GM21423 (cell line): Measurements from ENCODE around the gene PKHD1.

Experiments
- ATAC-seq: cut with Tn5 transposase; IDR thresholded peaks from one replicate; pipeline ENCODE4 v1.9.1; 2021; ENCODE audit warnings: mild to moderate bottlenecking, moderate library complexity; ENCODE audit not compliant: unreplicated experiment

PKHD1 gene

DNA sequence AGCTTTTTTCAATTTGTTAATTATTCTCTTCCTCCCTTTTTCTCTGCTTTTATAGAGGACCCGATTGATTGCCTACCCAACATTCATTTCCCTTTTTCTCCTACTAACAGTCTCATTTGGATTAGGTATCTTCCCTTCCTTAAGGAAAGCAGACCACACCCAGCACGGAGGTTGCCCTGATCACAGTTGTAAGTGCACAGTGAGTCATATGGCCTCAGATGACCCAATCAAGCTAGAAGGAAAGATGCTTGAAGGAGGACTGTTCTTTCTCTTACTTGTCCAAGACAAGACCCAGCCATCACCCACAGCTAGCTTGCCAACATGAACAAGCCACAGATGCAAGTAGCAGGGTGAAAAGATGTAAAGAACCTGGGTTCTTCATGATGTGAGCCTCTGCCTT is 518.6 kb downstream of the PKHD1 start:
- no peak for ATAC-seq

DNA sequence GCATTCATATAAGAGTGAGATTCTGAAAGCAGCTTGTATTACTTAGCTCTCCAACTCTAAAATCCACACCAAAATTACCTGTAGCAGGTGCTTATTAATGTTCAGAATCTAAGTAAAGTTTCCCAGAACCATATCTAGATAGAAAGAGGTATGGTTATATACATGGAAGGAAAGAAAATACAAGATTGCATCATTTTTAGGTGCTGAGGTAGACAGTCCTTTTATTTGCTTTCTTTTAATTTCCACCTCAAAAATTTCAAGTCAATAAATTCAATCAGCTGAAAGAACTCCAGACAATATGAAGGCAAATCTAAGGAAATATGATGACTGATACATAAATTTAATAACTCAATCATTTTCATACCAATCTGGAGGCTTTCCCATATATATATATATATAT is 521.9 kb downstream of the PKHD1 start:
- no peak for ATAC-seq
